ENCODE results near the gene HYLS1. TPM values are rescaled to one million over a fixed set of nuclear protein-coding genes. Genes with fewer than 3 reads are reported as not detected.
A peak's percentile ranks its signal among the peaks of the same experiment; 100 is the strongest.
"Not testable (repeated sequence)": the region's sequence is repeated elsewhere in the genome, so short reads cannot be mapped to it uniquely, and the experiment has no call there.

Gene HYLS1
- 13.4 TPM for polyA plus RNA-seq (2012; ENCODE audit: insufficient read depth, insufficient read length)

DNA sequence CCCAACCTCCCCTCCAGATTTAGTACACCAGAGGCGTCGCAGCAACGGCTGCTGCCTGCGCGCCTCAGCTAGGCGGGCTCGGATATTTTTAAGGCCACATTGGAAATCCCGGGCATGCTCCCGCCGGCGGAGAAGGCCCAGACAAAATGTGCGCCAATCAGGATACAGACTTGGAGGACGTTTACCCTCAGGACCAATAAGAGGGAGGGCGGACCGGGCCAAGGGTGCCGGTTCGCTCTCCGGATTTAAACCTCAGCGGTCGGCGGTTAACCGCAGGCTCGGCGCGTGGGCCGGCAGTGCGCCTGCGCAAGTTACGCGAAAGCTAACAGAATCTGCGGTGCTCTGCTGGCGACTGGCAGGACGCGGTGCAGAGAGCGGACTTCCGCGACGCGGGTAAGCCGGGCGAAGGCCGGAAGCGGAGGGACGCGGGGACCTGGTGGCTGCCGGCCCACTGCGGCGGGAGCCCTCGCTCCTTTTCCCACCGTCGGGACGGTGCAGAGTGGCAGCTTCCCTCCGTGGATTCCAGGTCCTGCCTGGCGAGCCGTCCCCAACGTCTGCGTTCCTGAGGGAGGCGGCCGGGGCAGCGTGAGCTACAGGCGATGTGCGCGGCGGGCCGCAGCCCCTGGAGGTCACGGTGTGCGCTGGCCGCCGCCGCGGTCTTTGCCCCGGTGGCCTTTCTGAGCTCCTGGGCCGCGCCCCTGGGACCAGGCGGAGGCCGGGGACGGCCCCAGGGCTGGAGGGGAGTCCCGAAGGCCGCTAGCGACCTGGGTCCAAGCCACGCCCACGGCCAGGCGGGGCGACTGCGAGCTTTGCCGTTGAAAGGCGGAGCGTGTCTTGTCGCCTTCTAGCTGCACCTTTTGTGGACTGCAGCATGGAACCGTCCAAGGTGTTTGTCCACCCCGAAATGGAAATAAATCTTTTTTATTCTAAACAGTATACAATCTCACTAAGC lies at the start of gene HYLS1:
Gene HYLS1 (plus strand): TSS at position 296 of the 952 bp plus-strand sequence. CDS start 11,701 bp downstream, outside the sequence.
- peak; percentile 86 for DNase-seq (ENCODE audit: low read depth, low spot score)
- H3K4me3 ChIP-seq (ENCODE audit: low read length), result peak within 1 kb of the TSS; percentile 71

DNA sequence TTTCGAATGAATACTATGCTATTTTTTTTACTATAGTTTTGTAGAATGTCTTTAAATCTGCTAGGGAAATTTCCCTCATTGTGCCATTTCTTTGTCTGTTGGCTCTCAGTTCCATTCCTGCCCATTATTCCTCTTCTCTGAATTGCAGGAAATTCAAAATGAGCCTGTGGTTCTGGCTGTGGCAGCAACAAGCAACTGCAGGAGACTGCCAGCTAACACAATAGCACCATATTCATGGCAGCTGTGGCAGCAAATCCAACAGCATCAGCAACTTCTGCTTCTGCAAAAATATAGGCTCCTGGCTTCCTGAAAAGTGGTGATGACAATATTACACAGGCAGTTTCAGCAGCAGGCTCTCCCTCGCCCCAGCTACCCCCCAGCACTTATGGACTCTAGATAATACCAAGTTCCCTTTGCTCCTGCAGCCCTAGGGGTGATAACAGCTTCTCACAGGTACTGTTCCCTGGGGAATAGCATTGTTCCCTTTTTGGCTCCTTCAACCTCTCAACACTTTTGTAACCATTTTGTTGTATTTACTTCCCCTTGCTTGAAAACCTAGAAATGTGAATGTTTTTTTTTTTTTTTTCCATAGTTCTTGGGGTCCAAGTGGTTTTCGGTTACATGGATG lies 45.0 kb upstream of the HYLS1 start:
- no peak for DNase-seq (ENCODE audit: low read depth, low spot score)
- no peak overlapping the region for H3K4me3 ChIP-seq (ENCODE audit: low read length)

DNA sequence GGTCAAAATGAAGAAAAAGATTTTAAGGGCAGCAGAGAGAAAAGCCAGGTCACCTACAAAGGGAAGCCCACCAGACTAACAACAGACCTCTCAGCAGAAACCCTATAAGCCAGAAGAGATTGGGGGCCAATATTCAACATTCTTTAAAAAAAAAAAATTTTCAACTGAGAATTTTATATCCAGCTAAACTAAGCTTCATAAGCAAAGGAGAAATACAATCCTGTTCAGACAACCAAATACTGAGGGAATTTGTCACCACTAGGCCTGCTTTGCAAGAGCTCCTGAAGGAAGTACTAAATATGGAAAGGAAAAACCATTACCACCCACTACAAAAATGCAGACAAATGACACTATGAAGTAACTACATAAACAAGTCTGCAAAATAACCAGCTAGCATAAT lies 41.3 kb upstream of the HYLS1 start:
- no peak for DNase-seq (ENCODE audit: low read depth, low spot score)
- H3K4me3 ChIP-seq (ENCODE audit: low read length), result no peak overlapping the region

DNA sequence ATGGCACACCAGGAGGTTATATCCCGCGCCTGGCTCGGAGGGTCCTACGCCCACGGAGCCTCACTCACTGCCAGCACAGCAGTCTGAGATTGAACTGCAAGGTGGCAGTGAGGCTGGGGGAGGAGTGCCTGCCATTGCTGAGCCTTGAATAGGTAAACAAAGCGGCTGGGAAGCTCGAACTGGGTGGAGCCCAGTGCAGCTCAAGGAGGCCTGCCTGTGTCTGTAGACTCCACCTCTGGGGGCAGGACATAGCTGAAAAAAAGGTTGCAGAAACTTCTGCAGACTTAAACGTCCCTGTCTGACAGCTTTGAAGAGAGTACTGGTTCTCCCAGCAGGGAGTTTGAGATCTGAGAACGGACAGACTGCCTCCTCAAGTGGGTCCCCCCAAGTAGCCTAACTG lies 29.8 kb upstream of the HYLS1 start:
- not testable (repeated sequence) for DNase-seq (ENCODE audit: low read depth, low spot score); H3K4me3 ChIP-seq (ENCODE audit: low read length)

- DNase-seq (ENCODE audit: low read depth, low spot score); H3K4me3 ChIP-seq (ENCODE audit: low read length): not testable (repeated sequence)
Observed at GRCh38 chr11:125862786-125863185, 24.7 kb upstream of the HYLS1 start.

DNA sequence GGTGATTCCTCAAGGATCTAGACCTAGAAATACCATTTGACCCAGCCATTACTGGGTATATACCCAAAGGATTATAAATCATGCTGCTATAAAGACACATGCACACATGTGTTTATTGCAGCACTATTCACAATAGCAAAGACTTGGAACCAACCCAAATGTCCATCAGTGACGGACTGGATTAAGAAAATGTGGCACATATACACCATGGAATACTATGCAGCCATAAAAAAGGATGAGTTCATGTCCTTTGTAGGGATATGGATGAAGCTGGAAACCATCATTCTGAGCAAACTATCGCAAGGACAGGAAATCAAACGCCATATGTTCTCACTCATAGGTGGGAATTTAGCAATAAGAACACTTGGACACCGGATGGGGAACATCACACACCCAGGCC lies 22.1 kb upstream of the HYLS1 start:
- not testable (repeated sequence) for H3K4me3 ChIP-seq (ENCODE audit: low read length); DNase-seq (ENCODE audit: low read depth, low spot score)

GRCh38 chr11:125869521-125869920 lies 17.9 kb upstream of the HYLS1 start:
- H3K4me3 ChIP-seq (ENCODE audit: low read length), result no peak overlapping the region
- no peak for DNase-seq (ENCODE audit: low read depth, low spot score)

DNA sequence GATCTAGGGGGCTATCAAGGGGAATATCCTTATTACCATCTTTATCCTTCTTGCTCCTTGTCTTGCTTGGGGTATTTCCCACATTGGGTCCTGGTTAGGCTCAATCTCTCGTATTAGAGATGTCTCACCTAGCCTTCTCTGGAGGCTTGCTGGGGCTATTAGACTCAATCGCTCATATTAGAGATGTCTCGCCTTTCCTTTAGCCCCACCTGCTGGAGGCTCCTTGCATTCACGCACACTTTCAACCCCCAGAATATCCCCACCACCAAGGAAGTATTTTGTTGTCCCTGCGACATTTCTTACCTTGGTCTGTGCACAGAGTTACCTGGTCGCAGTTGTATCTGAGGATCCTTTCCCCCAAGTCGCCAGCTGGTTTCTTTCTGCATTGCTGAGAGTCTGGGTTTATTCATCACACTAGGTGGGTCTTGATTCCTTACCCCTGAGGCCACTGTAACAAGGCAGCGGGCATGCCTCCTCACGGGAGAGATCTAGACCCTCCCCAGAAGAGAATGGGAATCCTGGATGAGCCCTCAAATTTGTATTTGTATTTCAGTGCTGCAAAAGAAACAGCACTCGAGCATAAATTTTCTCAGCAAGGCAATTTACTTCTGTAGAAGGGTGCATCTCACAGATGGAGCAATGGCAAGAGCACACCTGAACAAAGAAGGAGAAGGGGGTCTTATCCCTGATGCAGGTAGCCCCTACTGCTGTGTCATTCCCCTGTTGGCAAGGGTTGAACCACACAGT lies 15.9 kb upstream of the HYLS1 start:
- H3K4me3 ChIP-seq (ENCODE audit: low read length), result no peak overlapping the region
- peak; percentile 60 for DNase-seq (ENCODE audit: low read depth, low spot score)

- no peak overlapping the region for H3K4me3 ChIP-seq (ENCODE audit: low read length)
- DNase-seq (ENCODE audit: low read depth, low spot score), result no peak
Observed at GRCh38 chr11:125872138-125872491, 15.4 kb upstream of the HYLS1 start.

DNA sequence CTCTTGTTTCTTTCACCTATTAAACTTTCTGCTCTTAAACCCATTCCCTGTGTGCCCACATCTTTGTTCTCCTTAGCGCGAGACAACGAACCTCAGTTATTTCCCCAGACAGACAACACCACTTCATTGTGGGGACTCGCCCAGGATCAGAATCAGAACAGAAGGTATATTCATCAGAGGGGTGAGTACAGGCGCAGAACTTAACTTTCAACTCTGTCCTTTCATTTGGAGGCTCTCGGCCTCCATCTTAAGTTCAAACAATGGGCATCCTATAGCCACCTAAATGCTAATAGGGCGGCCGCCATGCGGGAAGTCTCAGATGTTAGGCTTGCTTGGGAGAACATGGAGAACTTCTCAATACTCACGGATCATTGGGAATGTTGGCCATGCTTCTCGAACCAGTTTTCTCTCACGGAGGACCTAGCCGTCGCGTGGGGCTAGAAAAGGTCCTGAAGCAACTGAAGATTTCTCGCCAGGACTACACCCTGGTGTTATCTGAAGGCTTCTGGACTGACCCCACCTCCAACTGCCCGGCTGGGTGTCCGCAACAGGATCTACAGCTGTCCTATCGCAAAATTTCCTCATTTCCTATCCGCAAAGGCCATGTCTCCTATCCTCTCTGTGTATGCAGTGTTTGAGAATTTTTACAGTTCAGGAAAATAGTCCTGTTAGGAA lies 13.4 kb upstream of the HYLS1 start:
- DNase-seq (ENCODE audit: low read depth, low spot score), result no peak

DNA sequence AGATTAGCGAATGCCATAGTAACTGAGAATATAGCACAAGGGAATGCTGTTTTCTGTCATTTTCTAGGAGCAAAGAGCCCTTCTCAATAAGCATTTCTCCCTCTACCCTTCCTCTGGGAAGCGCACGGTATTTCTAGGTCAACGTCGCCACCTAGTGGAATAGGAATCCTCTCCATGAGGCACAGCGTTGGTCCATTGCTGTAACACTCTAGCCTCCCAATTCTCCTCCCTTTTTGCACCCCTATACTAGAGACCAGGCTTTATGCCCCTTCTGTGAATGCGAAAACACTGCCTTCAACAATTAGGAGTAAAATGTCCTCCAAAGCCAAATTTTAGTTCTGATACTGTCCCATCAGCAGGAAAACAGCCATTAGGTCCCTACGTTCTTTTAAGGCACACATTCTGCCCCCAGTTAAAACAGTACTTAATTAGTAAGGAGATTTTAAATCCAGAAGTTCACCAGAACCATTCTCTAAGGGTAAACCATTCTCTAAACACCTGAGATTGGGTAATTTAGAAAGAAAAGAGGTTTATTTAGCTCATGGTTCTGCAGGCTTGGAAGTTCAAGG lies 12.8 kb upstream of the HYLS1 start:
- peak; percentile 48 for DNase-seq (ENCODE audit: low read depth, low spot score)
- H3K4me3 ChIP-seq (ENCODE audit: low read length), result no peak overlapping the region

More for the DNA sequence above, 13.4 kb upstream of the HYLS1 start:
- H3K4me3 ChIP-seq (ENCODE audit: low read length), result no peak overlapping the region

DNA sequence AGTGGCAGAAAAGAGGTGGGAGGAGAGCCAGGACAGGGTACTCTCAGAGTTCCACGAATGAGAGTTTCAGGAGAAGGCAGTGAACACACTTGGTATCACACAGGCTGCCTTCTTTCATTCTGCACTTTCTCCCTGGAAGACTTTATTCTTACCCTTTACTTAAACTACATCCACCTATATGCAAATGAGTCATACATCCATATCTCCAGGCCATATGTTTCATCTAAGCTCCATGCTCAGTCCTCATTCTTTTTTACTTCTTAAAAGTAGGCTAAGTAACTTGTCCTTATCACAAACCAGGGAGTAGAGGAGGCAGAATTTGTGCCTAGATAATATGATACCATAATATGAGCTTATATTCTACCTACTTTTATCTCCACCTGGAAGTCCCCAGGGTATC lies 6.2 kb upstream of the HYLS1 start:
- no peak overlapping the region for H3K4me3 ChIP-seq (ENCODE audit: low read length)
- DNase-seq (ENCODE audit: low read depth, low spot score), result no peak

GRCh38 chr11:125883375-125883774 lies 4.1 kb upstream of the HYLS1 start:
- DNase-seq (ENCODE audit: low read depth, low spot score), result no peak
- H3K4me3 ChIP-seq (ENCODE audit: low read length), result no peak overlapping the region

DNA sequence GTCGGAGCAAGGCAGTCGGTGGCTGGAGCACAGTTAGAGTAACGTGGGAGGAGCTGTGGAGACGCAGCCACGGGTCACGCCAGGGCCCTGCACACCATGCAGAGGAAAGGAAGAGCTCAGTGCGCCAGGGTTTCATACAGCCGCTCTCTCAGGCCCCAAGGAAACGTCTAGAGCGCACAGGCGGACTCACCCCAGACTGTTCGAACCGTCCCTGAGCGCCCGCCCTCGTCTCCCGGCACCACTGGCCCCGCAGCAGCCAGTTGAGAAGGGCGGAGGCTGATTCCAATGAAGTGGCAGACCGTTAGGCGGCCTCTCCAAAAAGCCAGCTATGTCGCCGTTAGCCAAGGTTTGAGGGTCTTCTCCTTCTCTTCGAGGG lies 483 bp upstream of the HYLS1 start:
- H3K4me3 ChIP-seq (ENCODE audit: low read length), result no peak overlapping the region
- DNase-seq (ENCODE audit: low read depth, low spot score), result no peak

GRCh38 chr11:125890447-125891100 lies 3.1 kb downstream of the HYLS1 start:
- no peak overlapping the region for H3K4me3 ChIP-seq (ENCODE audit: low read length)
- DNase-seq (ENCODE audit: low read depth, low spot score), result no peak

DNA sequence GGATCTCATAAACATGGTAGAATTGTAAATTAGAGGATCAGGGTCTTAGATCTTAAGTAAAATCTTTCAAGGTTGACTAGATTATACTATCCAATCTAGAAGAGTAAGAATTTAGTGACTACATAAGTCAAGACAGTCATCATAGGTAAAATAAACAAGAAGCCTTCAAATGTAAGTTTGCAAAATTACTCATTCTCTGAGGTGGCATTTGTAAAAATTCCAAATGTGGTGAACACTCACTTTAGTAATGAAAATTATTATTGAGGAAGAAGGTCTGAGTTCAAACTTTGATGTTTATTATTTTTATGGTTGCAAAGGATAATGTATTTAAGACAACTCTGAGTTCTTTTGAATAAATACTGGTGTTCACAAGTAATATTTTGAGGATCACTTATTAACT lies 4.6 kb downstream of the HYLS1 start:
- DNase-seq (ENCODE audit: low read depth, low spot score), result no peak
- no peak overlapping the region for H3K4me3 ChIP-seq (ENCODE audit: low read length)

GRCh38 chr11:125892994-125893393 lies 5.5 kb downstream of the HYLS1 start:
- no peak overlapping the region for H3K4me3 ChIP-seq (ENCODE audit: low read length)
- no peak for DNase-seq (ENCODE audit: low read depth, low spot score)

GRCh38 chr11:125901872-125902271 lies 14.4 kb downstream of the HYLS1 start:
- DNase-seq (ENCODE audit: low read depth, low spot score), result no peak
- peak overlapping the region; percentile 77 for H3K4me3 ChIP-seq (ENCODE audit: low read length)

All from Jurkat, Clone E6-1 (cell line).